ENCODE results near the gene FBXW10.
"Not testable (repeated sequence)": the region's sequence is repeated elsewhere in the genome, so short reads cannot be mapped to it uniquely, and the experiment has no call there.

DNA sequence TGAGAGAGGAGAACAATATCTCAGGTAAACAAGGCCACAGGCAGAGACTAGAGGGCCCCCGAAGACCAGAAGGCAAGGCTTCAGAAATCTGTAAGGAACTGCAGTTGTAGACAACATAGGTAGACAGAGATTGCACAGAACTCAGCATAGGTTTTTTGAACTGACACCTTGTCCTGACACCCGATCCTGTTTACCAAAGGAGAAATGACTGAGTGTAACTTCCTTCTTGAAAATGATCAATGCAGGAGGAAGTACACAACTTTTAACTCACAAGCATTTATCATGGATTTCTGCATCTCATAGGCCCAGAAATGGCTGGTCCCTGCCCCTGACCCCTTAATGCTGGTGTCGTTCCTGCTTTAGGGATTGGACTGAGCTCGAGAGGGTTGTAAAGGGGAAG is 872 bp downstream of the FBXW10 start:
- not testable (repeated sequence) for TF ChIP-seq CTCF (IDR thresholded peaks at IDR 0.05; ENCODE audit: low read length); EZH2 (IDR thresholded peaks at IDR 0.05; ENCODE audit: borderline replicate concordance, low read length)
